Nephron progenitor cell (in vitro differentiated cells): ENCODE measurements around the gene USP2.

ENCODE experiments used
- DNase-seq: peaks from one replicate; pipeline ENCODE4 v3.0.0; 2021
- H3K27ac Mint-ChIP-seq: 2 replicates; pipeline ENCODE4 v1.8.0; 2021; ENCODE audit warnings: mild to moderate bottlenecking, moderate library complexity, mixed read lengths
- H3K27me3 Mint-ChIP-seq: 2 replicates; pipeline ENCODE4 v1.8.0; 2021; ENCODE audit warnings: mild to moderate bottlenecking, low read depth, mixed read lengths; ENCODE audit not compliant: poor library complexity
- H3K36me3 Mint-ChIP-seq: 2 replicates; pipeline ENCODE4 v1.8.0; 2021; ENCODE audit warnings: low read depth, mixed read lengths
- H3K4me1 Mint-ChIP-seq: 2 replicates; pipeline ENCODE4 v1.8.0; 2021; ENCODE audit warnings: mixed read lengths
- H3K4me3 Mint-ChIP-seq: 2 replicates; pipeline ENCODE4 v1.8.0; 2021; ENCODE audit warnings: mild to moderate bottlenecking, moderate library complexity, mixed read lengths
- H3K9me3 Mint-ChIP-seq: 2 replicates; pipeline ENCODE4 v1.8.0; 2021; ENCODE audit warnings: mild to moderate bottlenecking, moderate library complexity, mixed read lengths
- TF ChIP-seq, protein P1 (sequence below): fragments of 200-600 bp; sonication (generic); IDR thresholded peaks from 2 replicates; pipeline ENCODE4 v1.5.0; 2021; ENCODE audit warnings: antibody characterized with exemption

The USP2 gene

DNA sequence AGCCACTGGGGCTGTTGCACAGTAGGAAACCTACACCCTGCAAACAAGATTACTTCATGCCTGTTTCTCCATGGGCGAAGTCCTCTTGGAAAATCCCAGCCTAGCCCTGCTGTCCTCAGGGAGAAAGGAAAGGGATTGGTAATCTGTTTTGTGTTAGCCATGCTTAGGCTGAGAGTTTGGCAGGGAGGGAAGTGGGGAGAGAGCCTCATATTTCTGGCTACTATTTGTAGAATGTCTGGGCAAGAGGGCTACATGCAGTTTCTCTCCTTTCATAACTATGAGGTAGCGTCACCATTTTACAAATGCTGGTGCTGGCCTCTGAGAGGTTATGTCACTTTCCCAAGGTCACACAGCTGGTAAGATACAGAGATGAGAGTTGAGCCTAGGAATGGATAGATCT is 34.2 kb downstream of the USP2 start:
- H3K4me3 Mint-ChIP-seq: no peak overlapping the region
- H3K36me3 Mint-ChIP-seq: no peaks in the 10 kb centered on the region
- no peak overlapping the region for H3K27ac Mint-ChIP-seq
- H3K9me3 Mint-ChIP-seq: peaks cover 4% of the 10 kb centered on the region
- DNase-seq: no peak
- no peaks in the 10 kb centered on the region for H3K4me1 Mint-ChIP-seq
- H3K27me3 Mint-ChIP-seq: peaks cover 79% of the 10 kb centered on the region
- TF ChIP-seq, protein P1, sequence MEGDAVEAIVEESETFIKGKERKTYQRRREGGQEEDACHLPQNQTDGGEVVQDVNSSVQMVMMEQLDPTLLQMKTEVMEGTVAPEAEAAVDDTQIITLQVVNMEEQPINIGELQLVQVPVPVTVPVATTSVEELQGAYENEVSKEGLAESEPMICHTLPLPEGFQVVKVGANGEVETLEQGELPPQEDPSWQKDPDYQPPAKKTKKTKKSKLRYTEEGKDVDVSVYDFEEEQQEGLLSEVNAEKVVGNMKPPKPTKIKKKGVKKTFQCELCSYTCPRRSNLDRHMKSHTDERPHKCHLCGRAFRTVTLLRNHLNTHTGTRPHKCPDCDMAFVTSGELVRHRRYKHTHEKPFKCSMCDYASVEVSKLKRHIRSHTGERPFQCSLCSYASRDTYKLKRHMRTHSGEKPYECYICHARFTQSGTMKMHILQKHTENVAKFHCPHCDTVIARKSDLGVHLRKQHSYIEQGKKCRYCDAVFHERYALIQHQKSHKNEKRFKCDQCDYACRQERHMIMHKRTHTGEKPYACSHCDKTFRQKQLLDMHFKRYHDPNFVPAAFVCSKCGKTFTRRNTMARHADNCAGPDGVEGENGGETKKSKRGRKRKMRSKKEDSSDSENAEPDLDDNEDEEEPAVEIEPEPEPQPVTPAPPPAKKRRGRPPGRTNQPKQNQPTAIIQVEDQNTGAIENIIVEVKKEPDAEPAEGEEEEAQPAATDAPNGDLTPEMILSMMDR: no peak

DNA sequence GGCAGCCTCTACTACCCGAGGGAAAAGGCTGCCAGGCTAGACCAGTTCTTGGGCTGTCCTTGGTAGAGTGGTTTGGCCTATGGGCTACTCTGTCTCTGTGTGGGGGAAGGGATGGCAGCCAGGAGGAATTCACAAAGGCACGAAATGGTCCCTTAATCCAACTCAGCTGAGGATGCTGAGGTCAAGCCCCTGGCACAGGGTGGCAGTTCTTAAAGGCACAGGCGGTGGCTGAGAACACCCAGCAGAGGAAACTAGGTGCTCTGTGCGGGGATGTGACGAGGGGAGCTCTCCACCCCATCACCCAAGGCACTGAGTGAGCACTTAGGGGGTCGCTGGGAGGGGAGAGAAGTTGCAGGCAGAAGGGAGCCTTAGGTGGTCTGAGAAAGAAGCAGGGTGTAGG is 34.9 kb downstream of the USP2 start, which contains the start of gene MFRP:
MFRP (minus strand) TSS at position 101 of the 400 bp plus-strand sequence. CDS start 192 bp downstream, outside the sequence.
- no peak within 1 kb of the TSS for H3K27ac Mint-ChIP-seq
- no peaks in the 10 kb centered on the region for H3K36me3 Mint-ChIP-seq
- H3K9me3 Mint-ChIP-seq: peaks cover 4% of the 10 kb centered on the region
- H3K4me1 Mint-ChIP-seq: no peaks in the 10 kb centered on the region
- TF ChIP-seq, protein P1: no peak
- peaks cover 84% of the 10 kb centered on the region for H3K27me3 Mint-ChIP-seq
- no peak within 1 kb of the TSS for H3K4me3 Mint-ChIP-seq
- no peak for DNase-seq

DNA sequence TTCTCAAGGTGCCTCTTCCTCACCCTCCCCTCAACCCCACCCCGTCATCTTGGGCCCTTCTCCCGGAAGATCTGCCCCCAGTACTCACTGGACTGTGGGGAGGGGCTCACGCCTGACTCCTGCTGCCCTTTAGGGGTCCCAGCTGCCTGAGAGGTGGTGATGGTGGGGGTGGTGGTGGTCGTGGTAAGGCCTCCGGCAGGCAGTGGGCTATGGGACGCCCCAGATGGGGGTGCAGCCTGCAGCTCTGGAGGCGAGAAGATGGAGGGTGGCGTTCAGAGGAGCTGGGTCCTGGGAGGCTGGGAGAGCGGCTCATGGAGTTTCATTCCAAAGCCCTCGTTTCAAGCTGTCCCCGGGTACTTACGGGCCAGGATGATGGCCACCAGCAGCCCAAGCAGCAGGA is 35.8 kb downstream of the USP2 start:
- no peak overlapping the region for H3K4me3 Mint-ChIP-seq
- peaks cover 86% of the 10 kb centered on the region for H3K27me3 Mint-ChIP-seq
- peaks cover 6% of the 10 kb centered on the region for H3K4me1 Mint-ChIP-seq
- no peak for DNase-seq
- H3K9me3 Mint-ChIP-seq: no peaks in the 10 kb centered on the region
- H3K27ac Mint-ChIP-seq: no peak overlapping the region
- no peaks in the 10 kb centered on the region for H3K36me3 Mint-ChIP-seq
- TF ChIP-seq, protein P1: no peak

DNA sequence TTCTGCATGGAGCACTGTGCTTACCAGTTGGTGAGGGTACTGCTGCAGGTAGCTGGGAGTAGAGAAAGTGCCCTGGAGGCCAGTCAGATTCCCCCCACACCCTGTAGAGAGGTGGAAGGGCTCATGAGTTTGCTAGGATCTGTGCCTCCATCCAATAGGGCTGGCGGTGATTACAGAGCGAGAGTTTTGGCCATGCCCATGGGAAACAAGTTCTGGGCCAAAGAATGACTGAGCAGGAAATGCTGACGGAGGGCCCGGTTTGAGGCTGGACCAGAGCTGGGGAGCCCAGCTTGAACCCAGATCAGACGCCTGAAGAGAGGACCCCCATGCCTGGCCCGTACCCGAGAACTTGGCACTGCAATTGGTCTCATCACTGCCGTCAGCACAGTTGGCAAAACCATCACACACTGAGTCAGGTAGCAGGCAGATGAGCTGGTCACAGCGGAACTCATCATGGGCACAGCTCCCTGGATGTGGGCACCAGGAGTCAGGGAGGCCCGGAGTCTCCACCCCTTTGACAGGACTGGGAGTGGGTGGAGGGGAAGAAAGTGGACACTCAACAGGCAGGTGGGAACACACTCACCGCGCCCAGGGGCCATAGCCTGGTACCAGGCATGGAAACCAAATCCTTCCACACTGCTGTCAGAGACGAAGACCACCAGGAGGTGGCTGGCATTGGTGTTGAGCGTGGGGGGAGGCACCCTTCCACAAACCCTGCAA is 37.0 kb downstream of the USP2 start:
- Mint-ChIP-seq H3K4me1 (peaks cover 6% of the 10 kb centered on the region), H3K9me3 (no peaks in the 10 kb centered on the region), H3K27ac (no peak overlapping the region), H3K36me3 (no peaks in the 10 kb centered on the region), H3K4me3 (no peak overlapping the region), H3K27me3 (peaks cover 84% of the 10 kb centered on the region)
- TF ChIP-seq, protein P1: no peak
- no peak for DNase-seq

DNA sequence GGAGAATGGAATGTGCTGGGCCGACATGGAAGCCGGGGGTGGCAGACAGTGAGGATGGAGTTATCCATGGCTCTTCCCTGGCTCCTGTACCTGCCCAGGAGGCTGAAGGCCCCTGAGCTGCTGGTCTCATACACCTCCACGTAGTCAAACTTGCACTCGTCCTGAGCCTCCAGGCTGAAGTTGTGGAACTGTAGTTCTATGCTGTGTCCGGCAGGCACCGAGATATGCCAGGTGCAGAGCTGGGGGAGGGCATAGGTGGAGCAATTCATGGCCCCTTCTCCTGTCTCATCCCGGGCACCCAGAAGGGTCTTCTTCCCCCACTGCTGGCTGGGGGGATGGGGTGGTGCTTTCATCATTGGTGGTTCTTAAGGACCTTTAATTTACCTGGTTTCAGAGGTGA is 37.8 kb downstream of the USP2 start:
- TF ChIP-seq, protein P1: no peak
- Mint-ChIP-seq H3K27me3 (peaks cover 88% of the 10 kb centered on the region), H3K4me1 (peaks cover 14% of the 10 kb centered on the region), H3K4me3 (no peak overlapping the region), H3K9me3 (no peaks in the 10 kb centered on the region), H3K36me3 (no peaks in the 10 kb centered on the region), H3K27ac (no peak overlapping the region)
- DNase-seq: no peak
